ENCODE results near the gene ANKS1A.

Gene ANKS1A

GRCh38 chr6:35073211-35073610 lies 184.2 kb downstream of the ANKS1A start:
- no peak for DNase-seq

GRCh38 chr6:35073766-35074471 lies 184.9 kb downstream of the ANKS1A start:
- DNase-seq: no peak

GRCh38 chr6:35076997-35077712 lies 188.1 kb downstream of the ANKS1A start:
- DNase-seq: no peak

- no peak for DNase-seq
Measured at GRCh38 chr6:35077713-35078105, 188.7 kb downstream of the ANKS1A start.

- no peak for DNase-seq
Measured at GRCh38 chr6:35078226-35078850, 189.3 kb downstream of the ANKS1A start.

- no peak for DNase-seq
Measured at GRCh38 chr6:35078896-35079295, 189.8 kb downstream of the ANKS1A start.

- DNase-seq: no peak
Measured at GRCh38 chr6:35079311-35080000, 190.4 kb downstream of the ANKS1A start.

- no peak for DNase-seq
Measured at GRCh38 chr6:35080016-35080680, 191.1 kb downstream of the ANKS1A start.

GRCh38 chr6:35080821-35081425 lies 191.9 kb downstream of the ANKS1A start:
- DNase-seq: no peak

- DNase-seq: peak in 1 of 2 donors; percentile 5
Measured at GRCh38 chr6:35081426-35081851, 192.4 kb downstream of the ANKS1A start.

GRCh38 chr6:35082046-35082732 lies 193.1 kb downstream of the ANKS1A start:
- no peak for DNase-seq

- DNase-seq: no peak
Measured at GRCh38 chr6:35082733-35083403, 193.8 kb downstream of the ANKS1A start.

- DNase-seq: no peak
Measured at GRCh38 chr6:35083507-35083906, 194.5 kb downstream of the ANKS1A start.

- no peak for DNase-seq
Measured at GRCh38 chr6:35084041-35084491, 195.0 kb downstream of the ANKS1A start.

- DNase-seq: no peak
Measured at GRCh38 chr6:35084511-35085203, 195.6 kb downstream of the ANKS1A start.

GRCh38 chr6:35085359-35086281 lies 196.6 kb downstream of the ANKS1A start:
- DNase-seq: no peak

GRCh38 chr6:35086282-35086632 lies 197.2 kb downstream of the ANKS1A start:
- no peak for DNase-seq

- DNase-seq: no peak
Measured at GRCh38 chr6:35086636-35087360, 197.7 kb downstream of the ANKS1A start.
